Inflammatory macrophage treated with lipopolysaccharide for 4 hours (primary cell): ENCODE measurements around the gene ARMH4.

Experiments used
- DNase-seq: peaks from one replicate; pipeline ENCODE4 v3.0.0-alpha.2; 2020

The ARMH4 gene, protein sequence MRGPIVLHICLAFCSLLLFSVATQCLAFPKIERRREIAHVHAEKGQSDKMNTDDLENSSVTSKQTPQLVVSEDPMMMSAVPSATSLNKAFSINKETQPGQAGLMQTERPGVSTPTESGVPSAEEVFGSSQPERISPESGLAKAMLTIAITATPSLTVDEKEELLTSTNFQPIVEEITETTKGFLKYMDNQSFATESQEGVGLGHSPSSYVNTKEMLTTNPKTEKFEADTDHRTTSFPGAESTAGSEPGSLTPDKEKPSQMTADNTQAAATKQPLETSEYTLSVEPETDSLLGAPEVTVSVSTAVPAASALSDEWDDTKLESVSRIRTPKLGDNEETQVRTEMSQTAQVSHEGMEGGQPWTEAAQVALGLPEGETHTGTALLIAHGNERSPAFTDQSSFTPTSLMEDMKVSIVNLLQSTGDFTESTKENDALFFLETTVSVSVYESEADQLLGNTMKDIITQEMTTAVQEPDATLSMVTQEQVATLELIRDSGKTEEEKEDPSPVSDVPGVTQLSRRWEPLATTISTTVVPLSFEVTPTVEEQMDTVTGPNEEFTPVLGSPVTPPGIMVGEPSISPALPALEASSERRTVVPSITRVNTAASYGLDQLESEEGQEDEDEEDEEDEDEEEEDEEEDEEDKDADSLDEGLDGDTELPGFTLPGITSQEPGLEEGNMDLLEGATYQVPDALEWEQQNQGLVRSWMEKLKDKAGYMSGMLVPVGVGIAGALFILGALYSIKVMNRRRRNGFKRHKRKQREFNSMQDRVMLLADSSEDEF

DNA sequence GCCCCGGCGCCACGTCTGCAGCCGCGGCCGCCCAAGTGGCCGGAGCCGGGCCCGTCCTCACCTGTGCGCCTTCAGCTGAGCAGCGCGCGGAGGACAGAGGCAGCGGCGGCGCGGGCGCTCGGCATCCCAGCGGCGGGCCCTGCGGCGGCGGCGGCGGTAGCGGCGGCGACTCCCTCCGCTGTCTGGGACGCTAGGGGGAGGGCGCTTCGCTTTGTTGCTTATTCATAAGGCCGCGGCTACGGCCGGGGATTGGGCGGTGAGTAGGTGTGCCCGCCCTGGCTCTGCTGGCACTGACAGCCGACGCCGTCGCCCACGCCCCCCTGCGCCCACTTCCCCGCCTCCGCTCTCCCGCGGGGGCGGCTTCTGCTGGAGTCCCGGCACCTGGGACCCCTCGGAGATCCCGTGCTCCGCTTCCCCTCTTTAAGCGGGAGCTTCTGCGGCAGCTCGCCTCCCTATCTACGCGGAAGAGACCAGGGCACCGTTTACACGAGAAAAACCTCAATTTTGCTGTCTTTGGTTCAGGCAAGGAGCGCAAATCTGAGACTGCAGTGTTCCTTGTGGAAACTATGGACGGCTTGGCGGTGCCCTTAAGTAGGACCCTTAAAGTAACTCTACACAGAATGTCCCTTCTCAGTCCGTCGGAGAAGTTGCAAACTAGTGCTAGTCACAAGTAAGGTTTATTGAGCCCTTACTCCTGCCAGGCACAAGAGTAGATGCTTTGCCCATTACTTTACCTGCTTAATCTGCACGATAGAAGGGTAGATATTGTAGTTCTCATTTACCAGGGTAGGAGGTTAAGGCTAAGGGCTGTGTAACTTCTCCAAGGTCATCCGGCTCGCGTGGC is at the start of gene ARMH4:
ARMH4 (minus strand) TSS at position 200 of the 844 bp plus-strand sequence. CDS start 12,855 bp downstream, outside the sequence.
- peak; percentile 35 for DNase-seq

DNA sequence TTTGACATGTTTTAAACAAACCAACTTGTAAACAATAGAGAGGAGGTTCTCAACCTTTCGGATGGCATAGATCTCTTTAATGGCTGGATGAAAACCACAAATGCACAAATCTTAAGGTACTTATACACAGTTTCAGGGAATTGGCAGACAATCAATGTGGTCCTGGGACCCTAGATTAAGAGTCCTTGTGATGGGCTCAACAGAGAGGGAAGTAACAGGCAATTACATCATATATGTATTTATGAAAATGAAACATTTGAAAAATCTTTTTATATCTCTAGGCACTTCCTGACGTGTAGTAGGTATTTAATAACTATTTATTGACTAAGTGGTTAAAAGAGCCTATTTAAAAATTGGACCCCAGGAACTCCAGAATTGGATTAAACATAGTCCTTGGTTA is 48.8 kb upstream of the ARMH4 start:
- DNase-seq, result peak; percentile 59

DNA sequence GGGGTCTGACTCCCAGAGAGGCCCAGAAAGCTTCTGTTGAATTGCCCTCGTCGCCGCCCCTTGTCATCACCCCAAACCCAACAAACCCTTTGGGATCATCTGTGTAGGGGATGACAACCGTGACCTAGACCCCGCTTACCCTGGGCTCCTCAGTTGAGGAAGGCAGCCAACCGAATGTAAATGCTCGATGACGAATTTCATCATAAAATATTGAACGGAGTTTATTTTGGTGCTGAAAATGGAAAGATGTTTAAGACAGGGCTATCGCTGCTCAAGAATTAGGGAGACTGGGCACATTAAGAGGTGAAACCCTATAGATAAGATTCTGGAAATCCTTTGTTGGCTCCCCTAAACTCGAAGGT is 48.4 kb upstream of the ARMH4 start:
- no peak for DNase-seq

DNA sequence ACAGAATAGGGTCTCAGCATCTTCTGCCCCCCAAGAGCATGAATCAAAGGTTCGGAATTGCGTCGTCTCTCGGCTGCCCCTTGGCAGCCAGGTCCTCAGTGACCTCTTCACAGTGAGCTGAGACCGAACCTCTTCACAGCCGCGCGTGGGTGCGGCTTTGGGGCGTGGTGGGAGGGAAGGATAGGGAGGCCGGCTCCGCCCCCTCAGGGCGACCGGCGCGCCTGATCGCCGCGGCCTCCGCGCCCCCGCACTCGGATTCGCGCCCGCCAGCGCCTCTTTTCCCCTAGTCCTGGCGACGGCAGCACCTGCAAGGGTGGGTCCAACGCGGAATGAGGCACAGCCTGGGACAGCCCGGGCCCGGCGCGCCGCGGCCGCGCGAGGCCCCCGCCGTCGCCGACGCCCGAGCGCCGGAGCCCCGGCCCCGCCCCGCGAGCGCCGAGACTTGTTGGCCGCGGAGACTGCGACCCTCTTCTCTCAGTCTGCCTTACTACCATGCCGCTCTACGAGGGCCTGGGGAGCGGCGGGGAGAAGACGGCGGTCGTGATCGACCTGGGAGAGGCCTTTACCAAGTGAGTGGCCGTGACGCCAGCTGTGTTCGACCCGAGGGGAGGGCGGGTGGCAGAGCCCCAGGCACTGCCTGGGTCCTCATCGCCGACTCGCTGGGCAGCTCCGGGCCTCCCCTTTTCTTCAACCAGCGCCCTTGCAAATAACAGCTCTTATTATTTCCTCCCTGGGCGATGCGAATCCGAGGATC is 47.9 kb upstream of the ARMH4 start, which contains the start of gene ACTR10:
ACTR10 (plus strand) TSS at position 424 of the 754 bp plus-strand sequence; CDS start at position 493, 69 bp downstream.
- peak; percentile 88 for DNase-seq

DNA sequence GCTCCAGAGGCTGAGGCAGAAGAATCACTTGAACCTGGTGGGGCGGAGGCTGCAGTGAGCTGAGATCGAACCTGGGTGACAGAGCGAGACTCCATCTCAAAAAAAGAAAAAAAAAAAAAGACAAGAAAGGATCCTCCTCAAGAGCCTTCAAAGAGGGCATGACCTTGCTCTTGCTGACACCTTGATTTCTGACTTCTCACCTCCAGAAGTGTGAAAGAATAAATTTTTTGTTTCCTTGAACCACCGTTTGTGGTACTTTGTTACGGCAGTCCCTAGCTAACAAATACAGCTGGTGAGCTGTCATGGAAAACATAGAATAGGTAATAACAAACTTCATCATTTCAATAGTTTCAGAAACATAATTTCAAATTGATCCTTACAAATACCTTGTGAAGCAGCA is 46.1 kb upstream of the ARMH4 start:
- DNase-seq, result no peak

DNA sequence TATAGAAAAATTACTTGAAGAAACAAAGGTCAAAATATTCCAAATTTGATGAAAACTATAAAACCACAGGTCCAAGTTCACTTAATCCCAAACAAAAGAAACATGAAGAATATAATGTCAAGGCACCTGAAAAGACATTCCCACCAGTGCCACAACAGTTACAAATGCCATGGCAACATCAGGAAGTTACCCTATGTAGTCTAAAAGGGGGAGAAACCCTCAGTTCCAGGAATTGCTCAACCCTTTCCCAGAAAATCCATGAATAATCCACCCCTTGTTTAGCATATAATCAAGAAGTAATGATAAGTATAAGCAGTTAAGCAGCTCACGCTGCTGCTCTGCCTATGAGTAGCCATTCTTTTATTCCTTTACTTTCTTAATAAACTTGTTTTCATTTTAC is 44.2 kb upstream of the ARMH4 start:
- DNase-seq, result no peak

DNA sequence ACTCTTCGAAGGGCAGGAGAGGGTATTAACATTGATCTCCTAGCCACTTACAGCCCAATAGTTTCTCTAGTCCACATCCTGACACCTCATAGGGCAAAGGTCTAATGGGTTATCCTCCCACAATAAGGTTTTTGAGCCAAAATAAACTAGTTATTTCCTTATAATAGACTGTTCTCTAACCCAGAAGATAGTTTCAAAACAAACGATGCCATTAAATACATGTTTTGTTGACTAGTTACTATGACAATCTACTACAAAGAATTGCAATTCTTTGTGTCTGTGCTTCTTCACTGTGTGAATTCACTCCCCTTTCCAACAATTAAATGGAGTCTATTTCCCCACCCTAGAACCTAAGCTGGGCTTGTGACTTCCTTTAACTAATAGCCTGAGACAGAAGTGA is 41.5 kb upstream of the ARMH4 start:
- no peak for DNase-seq

DNA sequence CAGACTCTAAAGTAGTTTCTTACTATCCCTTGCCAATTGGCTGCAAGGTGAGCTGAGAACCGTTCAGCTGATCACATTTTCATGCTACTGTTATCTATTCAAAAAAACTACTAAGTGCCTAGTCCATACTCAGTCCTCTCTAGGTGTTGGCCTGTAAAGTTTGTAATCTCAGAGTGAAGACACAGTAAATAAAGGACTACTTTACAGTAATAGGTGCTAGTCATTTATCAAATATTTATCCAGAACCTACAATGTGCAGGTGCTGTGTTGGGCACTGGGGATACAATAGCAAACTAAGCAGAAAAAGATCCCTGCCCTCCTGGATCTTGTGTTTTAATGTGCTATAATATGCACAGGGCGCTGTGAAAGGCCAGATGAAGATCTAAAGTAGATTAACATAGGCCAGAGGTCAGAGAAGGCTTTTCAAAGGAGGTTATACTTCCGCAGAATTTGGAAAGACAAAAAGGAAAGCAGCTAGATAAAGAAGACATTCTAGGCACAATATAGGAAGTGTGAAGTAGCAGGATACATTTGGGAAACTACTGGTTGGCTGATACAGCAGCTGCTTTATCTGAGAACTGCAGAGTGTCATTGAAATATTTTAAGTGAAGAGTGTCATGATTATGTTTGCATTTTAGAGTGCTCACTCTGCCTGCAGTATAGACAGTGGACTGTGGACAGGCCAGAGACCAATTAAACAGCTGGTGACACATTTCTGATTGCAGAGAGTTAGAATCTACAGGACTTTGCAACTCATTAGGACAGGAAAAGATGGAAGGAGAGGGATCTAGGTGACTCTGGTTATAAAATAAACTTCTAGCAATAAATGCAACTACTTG is 40.0 kb upstream of the ARMH4 start:
- no peak for DNase-seq

DNA sequence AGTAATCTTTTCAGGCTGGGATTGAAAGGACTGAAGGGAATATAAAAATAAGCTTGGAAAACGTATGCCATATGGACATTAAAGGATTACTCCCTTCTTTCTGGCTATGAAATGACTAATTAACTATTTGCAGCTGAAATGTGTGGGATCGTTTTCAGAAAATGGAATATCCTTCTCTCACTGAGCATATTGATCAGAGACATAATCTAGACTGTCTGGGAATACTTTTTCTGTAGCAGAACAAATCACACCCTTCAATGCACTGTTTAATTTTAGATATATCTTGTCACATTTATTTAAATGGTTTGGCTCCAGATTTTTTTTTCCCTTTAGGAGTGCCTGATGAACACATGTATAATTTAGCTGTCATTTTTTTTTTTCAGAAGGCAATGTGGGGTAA is 37.2 kb upstream of the ARMH4 start:
- DNase-seq, result no peak

DNA sequence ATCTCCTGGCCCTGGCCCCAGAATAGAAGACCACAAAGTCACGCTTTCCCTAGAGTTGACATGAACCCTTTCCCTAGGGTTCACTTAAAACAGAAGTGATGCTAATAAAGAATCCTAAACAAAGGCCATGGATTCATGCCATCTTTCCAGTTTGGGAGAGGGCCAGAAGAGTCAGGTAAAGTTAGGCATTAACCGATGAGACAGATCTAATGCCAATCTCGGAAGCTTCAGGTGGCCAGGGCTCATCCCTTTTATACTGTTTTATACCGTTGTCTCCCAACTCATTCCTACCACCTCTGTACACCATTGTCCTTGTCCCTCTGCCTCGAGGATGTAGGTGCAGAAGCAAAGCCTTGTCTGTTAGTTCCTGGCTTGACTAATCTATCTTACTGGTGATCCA is 25.1 kb upstream of the ARMH4 start:
- DNase-seq, result no peak

DNA sequence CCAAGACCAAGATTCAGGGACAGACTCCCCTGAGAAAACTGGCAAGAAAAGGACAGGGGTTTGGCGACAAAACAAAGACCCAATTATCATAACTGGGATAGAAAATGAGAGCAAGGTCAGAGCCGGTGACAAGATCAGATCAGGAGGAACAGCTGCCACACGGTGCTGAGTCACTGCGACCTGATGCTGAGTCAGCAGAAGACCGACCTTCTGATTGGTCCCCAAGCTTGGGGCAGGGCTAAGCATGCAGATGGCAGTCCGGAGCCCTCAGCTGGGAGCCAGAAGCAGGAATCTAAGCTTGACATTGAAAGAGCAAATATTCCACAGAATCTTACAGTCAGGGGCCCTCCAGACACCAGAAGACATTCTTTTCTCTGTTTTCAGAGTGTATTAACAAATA is 19.1 kb upstream of the ARMH4 start:
- peak; percentile 78 for DNase-seq

DNA sequence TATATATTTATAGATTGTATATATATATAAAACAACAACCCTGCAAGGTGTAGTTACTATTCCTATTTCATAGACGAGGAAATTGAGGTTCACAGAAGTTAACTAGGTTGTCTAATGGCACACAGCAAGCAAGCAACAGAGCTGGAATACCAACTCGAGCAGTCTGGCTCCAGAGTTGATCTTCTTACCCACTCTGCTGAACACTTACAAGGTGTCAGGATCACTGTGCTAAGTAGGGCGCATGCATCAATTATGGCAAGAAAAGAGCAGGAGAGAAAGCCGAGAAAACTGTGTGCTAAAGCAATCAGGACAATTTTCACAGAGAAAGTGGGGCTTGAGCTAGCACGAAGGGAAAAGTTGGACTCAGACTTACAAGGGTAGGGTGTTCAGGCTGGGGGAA is 15.9 kb upstream of the ARMH4 start:
- DNase-seq, result no peak

DNA sequence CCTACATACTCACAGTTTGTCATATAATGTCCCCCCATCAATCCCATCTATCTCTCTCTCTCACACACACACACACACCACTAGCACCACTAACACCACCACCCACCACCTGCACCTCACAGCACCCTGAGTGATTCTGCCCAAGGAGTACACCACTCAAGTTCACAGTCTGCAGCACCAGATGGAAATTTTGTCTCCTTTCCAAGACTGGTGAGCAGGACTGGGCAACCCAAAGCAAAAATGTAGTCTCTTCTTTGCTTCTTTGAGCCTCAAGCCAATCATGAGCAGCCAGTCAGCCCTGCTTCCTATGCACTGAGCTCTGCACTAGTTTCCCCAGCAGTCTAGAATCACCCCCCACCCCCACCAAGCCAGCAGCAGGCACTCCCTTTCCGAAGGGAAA is 15.0 kb upstream of the ARMH4 start:
- no peak for DNase-seq

DNA sequence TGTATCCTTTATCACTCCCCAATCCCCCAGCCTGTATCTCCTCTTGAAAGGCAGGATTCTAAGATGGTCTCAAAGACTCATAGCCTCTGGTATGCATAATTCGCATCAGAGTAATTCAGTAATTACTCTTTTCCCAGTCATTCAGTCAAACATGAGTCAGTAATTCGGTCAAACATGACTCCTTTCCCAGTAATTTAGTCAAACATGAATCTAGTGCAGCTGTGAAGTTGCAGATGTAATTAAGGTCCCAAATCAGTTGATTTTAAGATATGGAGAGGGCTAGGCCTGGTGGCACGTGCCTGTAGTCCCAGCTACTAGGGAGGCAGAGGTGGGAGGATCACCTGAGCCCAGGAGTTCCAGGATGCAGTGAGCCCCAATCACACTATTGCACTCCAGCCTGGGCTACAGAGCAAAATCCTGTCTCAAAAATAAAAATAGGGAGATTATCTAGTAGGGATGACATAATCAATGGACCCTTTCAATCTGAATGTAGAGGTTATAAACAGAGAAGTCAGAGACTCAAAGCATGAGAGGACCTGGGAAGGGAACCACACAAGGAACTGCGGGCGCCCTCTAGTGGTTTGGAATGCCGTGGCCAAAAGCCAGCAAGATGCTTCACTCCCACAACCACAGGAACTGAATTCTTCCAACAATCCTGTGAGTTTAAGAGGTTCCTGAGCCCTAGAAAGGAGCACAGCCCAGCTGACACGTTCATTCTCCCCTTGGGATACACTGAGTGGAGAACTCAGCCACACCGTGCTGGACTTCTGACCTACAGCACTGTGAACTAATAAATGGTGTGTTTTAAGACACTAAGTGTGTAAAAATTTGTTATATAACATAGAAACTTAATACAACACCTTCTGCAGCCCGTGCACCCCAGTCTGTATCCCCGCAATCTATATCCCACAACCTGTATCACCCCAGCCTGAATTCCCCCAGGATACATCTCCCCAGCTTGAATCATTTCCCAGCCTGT is 14.3 kb upstream of the ARMH4 start:
- peak; percentile 74 for DNase-seq

DNA sequence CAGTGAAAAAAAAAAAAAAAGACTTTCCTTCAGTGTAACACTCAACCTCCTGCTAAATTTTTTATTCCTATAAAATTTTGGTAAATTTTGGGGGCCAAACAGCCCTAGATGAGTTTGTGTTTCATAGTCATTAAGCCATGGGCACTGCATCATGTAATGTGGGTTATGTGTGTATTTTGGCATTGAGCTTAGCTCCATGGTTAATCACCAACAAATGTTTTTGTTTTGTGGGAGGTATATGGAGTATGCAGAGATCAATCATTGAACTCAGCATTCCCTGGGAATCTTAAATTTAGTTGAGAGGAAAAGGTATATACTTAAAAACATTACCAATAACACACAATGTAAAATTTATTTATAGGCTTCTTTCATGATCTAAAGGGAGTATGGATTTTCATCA is 8.5 kb upstream of the ARMH4 start:
- no peak for DNase-seq

DNA sequence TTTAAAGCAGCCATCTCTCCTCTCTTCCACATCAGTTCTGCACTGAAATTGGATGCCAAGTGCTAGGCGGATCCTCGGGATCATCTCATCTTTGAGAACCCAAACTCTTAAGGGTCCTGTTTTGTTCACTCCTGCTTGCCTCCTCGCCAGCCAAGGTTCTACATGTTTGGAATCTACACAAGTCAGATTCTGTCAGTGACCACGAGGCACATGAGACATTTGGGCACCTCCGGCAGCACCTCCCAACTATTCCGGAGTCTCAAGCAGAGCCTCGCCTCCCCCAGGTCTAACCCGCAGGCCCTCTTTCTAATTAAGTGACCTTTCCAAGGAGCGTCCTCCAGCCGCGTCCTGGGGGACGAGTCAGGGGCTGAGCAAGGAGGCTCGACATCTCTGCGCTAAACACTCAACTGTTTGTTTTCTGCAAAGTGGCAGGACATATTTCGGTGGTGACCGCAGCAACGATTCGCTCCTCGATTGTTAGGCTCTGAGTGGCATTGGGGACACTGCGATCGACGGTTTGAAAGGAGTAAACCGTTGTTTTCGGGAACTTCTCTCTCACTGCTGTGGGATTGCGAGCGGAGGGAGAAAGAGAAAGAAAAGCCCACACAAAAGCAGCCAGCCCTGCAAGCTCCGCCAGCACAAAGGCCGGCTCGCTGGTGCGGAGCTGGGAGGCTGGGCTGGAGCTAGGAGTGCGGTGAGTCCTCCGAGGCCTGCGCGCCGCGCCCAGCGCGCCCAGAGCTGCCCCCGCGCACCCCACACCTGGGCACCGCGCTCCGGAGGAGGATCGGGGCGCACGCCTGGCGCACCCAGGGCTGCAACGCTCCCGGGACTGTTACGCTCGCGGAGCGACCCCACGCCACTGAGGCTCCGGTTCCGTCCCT is 640 bp downstream of the ARMH4 start:
- peak; percentile 24 for DNase-seq

DNA sequence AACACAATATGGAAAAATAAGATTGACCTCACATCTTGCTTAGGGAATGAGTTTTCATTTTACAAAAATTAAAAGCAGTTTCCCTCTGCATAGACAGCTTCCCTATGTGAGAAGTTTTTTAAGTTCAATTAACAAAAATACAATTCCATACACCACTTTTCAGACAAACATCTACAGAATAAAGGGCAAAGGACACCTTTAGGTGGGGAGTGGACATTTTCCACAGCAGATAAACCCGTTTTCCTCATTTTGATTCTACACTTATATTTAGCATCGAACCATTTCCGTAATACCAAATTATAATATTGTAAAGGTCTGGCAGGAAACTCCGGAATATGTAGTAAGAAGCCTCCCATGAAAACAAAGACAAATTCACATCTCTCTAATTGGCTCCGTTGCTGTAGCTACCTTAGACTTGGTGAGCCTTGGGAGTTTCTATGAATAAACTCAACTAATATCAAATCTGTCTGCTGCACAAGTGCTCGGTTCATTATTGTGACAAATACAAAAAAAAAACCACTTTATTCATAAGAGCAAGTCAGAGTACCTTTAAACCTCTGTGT is 1.7 kb downstream of the ARMH4 start:
- DNase-seq, result no peak

DNA sequence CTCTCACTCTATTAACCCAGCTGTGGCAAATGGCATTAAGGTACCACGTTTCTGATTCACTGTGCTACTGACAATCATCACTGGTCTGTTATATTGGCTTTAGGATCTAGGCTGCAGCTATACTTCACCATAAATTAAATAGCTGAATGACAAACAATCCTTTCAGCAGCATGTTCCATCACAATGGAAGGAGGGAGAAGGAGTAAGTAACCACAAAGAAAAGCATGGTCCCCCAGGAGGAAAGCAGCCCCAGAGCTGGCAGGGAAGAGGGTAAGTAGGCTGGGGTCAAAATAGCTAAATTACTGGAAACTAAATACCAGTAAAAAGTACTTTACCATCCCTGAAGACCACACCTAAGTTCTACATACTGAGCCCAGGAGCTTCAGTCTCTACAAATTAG is 2.8 kb downstream of the ARMH4 start:
- DNase-seq, result no peak

DNA sequence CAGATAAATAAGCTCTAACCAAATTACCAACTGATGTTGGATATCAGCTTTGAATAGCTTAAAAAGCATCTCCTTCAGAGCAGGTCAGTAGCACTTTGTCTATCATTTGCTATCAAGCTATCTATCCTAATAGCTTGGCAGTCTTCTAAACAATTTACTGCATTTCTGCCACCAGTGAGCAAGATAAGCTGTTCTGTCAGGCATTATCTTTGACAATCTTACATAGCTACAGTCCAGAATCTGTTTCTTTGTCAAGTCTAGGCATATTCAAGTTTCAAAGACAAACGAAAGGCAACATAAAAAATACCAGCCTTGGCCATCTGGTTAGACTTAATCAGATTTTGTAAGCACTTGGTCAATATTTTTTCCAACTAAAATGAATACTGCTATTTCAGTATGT is 5.6 kb downstream of the ARMH4 start:
- DNase-seq, result no peak
